H1 (cell line): Measurements from ENCODE around the gene KRT14. TPM values are rescaled to one million over a fixed set of nuclear protein-coding genes. Genes with fewer than 3 reads are reported as not detected.

Source experiments
- ASH2L ChIP-seq: fragments of 200-600, 300-600 bp; sonication (generic); IDR thresholded peaks from one replicate; pipeline ENCODE4 v1.7.1; 2017; ENCODE audit warnings: low read length
- E2F6 ChIP-seq: IDR thresholded peaks from 2 replicates; pipeline ENCODE4 v1.6.1; 2012; ENCODE audit warnings: inconsistent platforms
- EGR1 ChIP-seq: IDR thresholded peaks from 2 replicates; pipeline ENCODE4 v1.6.1; 2011; ENCODE audit warnings: low read depth, low read length, borderline replicate concordance
- EP300 ChIP-seq, 2 experiments: IDR thresholded peaks; 1 replicate in 1 of 2; 2 replicates in 1 of 2; pipeline ENCODE4 v1.6.1; 2011 to 2012; ENCODE audit warnings: low read depth in 2 of 2, low read length in 2 of 2, mild to moderate bottlenecking in 2 of 2, borderline replicate concordance in 1 of 2, inconsistent platforms in 1 of 2, moderate library complexity in 1 of 2
- NANOG ChIP-seq: IDR thresholded peaks from 2 replicates; pipeline ENCODE4 v1.6.1; 2011; ENCODE audit warnings: low read length, low read depth, mild to moderate bottlenecking, inconsistent platforms; ENCODE audit not compliant: insufficient read depth, poor library complexity, severe bottlenecking
- POLR2AphosphoS5 ChIP-seq: IDR thresholded peaks from 2 replicates; pipeline ENCODE4 v1.6.1; 2011; ENCODE audit warnings: low read depth, low read length
- SP1 ChIP-seq: IDR thresholded peaks from 2 replicates; pipeline ENCODE4 v1.6.1; 2011; ENCODE audit warnings: low read depth, low read length
- SRF ChIP-seq: IDR thresholded peaks from 2 replicates; pipeline ENCODE4 v1.6.1; 2011; ENCODE audit warnings: mild to moderate bottlenecking, low read depth, low read length, moderate library complexity
- polyA plus RNA-seq, 7 experiments: library from polyadenylated mRNA; depleted of rRNA in 3 of 7; stranded (reverse) in 5 of 7; unstranded in 2 of 7; fragments of >200 nt in 5 of 7; fragments of 200-250 nt in 2 of 7; gene quantifications; 1 replicate in 5 of 7; 2 replicates in 1 of 7; 4 replicates in 1 of 7; pipeline versions ENCODE4 v1.2.1 to v1.2.3, GENCODE V29; 2011 to 2013; ENCODE audit warnings: missing spikeins in 2 of 7, mixed read lengths in 2 of 7
- total RNA-seq: library from RNA; stranded (reverse); fragmentation: NEBNext Ultra II Directional; extraction: Animal tissue kit (Norgen Biotek cat#: 25700); gene quantifications from 2 replicates; pipeline ENCODE4 v1.2.1, GENCODE V29; 2021
- TF ChIP-seq, protein P1 (sequence below): fragments of 300-600 bp; sonication (generic); IDR thresholded peaks from 2 replicates; pipeline ENCODE4 v1.7.1; 2012; ENCODE audit warnings: low read length, moderate library complexity, mild to moderate bottlenecking, inconsistent platforms; ENCODE audit not compliant: insufficient replicate concordance

The KRT14 gene
- total and polyA plus RNA-seq, 2 of the 8 experiments (the other 6 are each of a cell fraction or from before 2014, with no cell fraction given): 0.35 TPM; not detected in 1

DNA sequence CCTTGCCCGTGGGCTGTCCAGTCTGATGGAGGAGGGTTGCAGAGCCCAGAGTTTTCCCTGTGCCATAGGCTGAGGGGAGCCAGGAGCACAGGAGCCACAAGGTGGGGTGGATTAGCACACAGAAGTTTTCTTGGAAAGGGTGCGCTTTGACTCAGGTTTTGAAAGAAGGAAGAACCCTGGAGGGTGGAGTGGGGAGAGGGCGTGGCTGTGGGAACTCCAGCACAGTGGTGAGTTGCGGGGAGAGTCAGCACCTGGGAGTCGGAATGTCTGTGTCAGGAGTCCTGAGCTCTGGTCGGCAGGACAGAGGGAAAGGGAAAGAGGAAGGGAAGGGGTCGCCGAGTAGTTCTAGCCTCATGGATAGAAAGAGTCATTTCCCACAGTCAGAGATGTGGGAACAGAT, 8.9 kb upstream of the KRT14 start (continued):
- TF ChIP-seq, protein P1, sequence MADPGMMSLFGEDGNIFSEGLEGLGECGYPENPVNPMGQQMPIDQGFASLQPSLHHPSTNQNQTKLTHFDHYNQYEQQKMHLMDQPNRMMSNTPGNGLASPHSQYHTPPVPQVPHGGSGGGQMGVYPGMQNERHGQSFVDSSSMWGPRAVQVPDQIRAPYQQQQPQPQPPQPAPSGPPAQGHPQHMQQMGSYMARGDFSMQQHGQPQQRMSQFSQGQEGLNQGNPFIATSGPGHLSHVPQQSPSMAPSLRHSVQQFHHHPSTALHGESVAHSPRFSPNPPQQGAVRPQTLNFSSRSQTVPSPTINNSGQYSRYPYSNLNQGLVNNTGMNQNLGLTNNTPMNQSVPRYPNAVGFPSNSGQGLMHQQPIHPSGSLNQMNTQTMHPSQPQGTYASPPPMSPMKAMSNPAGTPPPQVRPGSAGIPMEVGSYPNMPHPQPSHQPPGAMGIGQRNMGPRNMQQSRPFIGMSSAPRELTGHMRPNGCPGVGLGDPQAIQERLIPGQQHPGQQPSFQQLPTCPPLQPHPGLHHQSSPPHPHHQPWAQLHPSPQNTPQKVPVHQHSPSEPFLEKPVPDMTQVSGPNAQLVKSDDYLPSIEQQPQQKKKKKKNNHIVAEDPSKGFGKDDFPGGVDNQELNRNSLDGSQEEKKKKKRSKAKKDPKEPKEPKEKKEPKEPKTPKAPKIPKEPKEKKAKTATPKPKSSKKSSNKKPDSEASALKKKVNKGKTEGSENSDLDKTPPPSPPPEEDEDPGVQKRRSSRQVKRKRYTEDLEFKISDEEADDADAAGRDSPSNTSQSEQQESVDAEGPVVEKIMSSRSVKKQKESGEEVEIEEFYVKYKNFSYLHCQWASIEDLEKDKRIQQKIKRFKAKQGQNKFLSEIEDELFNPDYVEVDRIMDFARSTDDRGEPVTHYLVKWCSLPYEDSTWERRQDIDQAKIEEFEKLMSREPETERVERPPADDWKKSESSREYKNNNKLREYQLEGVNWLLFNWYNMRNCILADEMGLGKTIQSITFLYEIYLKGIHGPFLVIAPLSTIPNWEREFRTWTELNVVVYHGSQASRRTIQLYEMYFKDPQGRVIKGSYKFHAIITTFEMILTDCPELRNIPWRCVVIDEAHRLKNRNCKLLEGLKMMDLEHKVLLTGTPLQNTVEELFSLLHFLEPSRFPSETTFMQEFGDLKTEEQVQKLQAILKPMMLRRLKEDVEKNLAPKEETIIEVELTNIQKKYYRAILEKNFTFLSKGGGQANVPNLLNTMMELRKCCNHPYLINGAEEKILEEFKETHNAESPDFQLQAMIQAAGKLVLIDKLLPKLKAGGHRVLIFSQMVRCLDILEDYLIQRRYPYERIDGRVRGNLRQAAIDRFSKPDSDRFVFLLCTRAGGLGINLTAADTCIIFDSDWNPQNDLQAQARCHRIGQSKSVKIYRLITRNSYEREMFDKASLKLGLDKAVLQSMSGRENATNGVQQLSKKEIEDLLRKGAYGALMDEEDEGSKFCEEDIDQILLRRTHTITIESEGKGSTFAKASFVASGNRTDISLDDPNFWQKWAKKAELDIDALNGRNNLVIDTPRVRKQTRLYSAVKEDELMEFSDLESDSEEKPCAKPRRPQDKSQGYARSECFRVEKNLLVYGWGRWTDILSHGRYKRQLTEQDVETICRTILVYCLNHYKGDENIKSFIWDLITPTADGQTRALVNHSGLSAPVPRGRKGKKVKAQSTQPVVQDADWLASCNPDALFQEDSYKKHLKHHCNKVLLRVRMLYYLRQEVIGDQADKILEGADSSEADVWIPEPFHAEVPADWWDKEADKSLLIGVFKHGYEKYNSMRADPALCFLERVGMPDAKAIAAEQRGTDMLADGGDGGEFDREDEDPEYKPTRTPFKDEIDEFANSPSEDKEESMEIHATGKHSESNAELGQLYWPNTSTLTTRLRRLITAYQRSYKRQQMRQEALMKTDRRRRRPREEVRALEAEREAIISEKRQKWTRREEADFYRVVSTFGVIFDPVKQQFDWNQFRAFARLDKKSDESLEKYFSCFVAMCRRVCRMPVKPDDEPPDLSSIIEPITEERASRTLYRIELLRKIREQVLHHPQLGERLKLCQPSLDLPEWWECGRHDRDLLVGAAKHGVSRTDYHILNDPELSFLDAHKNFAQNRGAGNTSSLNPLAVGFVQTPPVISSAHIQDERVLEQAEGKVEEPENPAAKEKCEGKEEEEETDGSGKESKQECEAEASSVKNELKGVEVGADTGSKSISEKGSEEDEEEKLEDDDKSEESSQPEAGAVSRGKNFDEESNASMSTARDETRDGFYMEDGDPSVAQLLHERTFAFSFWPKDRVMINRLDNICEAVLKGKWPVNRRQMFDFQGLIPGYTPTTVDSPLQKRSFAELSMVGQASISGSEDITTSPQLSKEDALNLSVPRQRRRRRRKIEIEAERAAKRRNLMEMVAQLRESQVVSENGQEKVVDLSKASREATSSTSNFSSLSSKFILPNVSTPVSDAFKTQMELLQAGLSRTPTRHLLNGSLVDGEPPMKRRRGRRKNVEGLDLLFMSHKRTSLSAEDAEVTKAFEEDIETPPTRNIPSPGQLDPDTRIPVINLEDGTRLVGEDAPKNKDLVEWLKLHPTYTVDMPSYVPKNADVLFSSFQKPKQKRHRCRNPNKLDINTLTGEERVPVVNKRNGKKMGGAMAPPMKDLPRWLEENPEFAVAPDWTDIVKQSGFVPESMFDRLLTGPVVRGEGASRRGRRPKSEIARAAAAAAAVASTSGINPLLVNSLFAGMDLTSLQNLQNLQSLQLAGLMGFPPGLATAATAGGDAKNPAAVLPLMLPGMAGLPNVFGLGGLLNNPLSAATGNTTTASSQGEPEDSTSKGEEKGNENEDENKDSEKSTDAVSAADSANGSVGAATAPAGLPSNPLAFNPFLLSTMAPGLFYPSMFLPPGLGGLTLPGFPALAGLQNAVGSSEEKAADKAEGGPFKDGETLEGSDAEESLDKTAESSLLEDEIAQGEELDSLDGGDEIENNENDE: no peak
- TF ChIP-seq SP1: no peak
- no peak for TF ChIP-seq POLR2AphosphoS5
- TF ChIP-seq NANOG: no peak
- no peak for TF ChIP-seq EGR1
- no peak for TF ChIP-seq E2F6
- no peak for TF ChIP-seq ASH2L
- no peak for TF ChIP-seq EP300 (IDR thresholded peaks at IDR 0.05; ENCODE audit: borderline replicate concordance in 1 of 2, low read depth in 2 of 2, low read length in 2 of 2)
- no peak for TF ChIP-seq SRF
